ENCODE measurements around the gene GADD45A. TPM values are rescaled to one million over a fixed set of nuclear protein-coding genes. Genes with fewer than 3 reads are reported as not detected.

The GADD45A gene
- total and polyA plus RNA-seq, 9 of the 15 experiments (the other 6 are each of a cell fraction or from before 2014, with no cell fraction given) = 21.3 to 156 (median 62.1) TPM

DNA sequence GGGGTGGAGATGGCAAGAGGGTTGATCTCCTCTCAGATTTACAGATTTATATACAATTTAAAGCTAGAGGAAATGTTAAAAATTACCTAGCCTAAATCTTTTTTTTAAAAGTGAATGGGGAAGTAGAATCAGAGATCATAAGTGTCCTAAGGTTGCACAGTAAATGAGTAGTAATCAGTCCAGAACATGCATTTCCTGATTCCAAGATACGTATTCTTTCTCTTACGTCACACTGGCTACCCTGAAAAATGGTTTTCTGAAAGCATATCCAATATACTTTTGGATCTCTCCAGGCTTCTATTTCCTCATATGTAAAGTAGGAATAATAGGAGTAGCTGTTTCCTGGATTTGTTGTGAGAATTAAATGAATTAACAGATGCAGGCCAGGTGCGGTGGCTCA lies 11.7 kb downstream of the GADD45A start:
- Histone ChIP-seq H3K4me3 (no peak overlapping the region), H3K4me1 (replicated peaks in 1 of 2; ENCODE audit: control insufficient read depth in 2 of 2, insufficient read depth in 2 of 2, low read length in 2 of 2) (peaks cover 29 to 50% of the 10 kb centered on the region in 2 experiments), H3K9ac (ENCODE audit: insufficient read depth in 1 of 2, low read depth in 2 of 2, low read length in 2 of 2) (no peak overlapping the region), H3K79me2 (ENCODE audit: control insufficient read depth, insufficient read depth, low read length) (no peaks in the 10 kb centered on the region; the same call in 2 of the 3 replicates), H4K20me1 (replicated peaks; ENCODE audit: control insufficient read depth, insufficient read depth, low read length) (no peaks in the 10 kb centered on the region), H3K27me3 (ENCODE audit: control insufficient read depth in 2 of 2, insufficient read depth in 2 of 2, low read length in 2 of 2) (no peaks in the 10 kb centered on the region), H3K4me2 (ENCODE audit: insufficient read depth, low read length) (no peak overlapping the region), H2AFZ (ENCODE audit: low read depth, low read length) (no peak overlapping the region), H3K9me1 (ENCODE audit: control insufficient read depth, insufficient read depth, low read length) (no peaks in the 10 kb centered on the region), H3K27ac (ENCODE audit: extremely low read depth, low read depth, low read length) (no peak overlapping the region), H3K9me3 (replicated peaks; ENCODE audit: control insufficient read depth, insufficient read depth, low read depth, low read length) (no peaks in the 10 kb centered on the region), H3K36me3 (ENCODE audit: control insufficient read depth, insufficient read depth, low read length) (peaks cover 7% of the 10 kb centered on the region; the same call in 2 of the 3 replicates)
- TF ChIP-seq RBM25 (IDR thresholded peaks at IDR 0.05; ENCODE audit: low read depth, low read length, severe bottlenecking) (peak; percentile 55), ZFP36 (IDR thresholded peaks at IDR 0.05; ENCODE audit: low read depth, low read length, partially characterized antibody) (peak; percentile 38), KAT7 (CRISPR knock-in tag; IDR thresholded peaks at IDR 0.05; ENCODE audit: borderline replicate concordance) (no peak), CBFA2T3 (IDR thresholded peaks at IDR 0.05) (0 out of 2 replicates have a peak, but pooled peaks have one; percentile 3), BCOR (IDR thresholded peaks at IDR 0.05) (peak; percentile 33; the same call in 1 of the 2 replicates), GABPA (tag; conservative IDR thresholded peaks at IDR 0.05; ENCODE audit: low read depth) (no peak), BCL6 (CRISPR knock-in tag; IDR thresholded peaks at IDR 0.05) (no peak)
- TF ChIP-seq, protein P1, sequence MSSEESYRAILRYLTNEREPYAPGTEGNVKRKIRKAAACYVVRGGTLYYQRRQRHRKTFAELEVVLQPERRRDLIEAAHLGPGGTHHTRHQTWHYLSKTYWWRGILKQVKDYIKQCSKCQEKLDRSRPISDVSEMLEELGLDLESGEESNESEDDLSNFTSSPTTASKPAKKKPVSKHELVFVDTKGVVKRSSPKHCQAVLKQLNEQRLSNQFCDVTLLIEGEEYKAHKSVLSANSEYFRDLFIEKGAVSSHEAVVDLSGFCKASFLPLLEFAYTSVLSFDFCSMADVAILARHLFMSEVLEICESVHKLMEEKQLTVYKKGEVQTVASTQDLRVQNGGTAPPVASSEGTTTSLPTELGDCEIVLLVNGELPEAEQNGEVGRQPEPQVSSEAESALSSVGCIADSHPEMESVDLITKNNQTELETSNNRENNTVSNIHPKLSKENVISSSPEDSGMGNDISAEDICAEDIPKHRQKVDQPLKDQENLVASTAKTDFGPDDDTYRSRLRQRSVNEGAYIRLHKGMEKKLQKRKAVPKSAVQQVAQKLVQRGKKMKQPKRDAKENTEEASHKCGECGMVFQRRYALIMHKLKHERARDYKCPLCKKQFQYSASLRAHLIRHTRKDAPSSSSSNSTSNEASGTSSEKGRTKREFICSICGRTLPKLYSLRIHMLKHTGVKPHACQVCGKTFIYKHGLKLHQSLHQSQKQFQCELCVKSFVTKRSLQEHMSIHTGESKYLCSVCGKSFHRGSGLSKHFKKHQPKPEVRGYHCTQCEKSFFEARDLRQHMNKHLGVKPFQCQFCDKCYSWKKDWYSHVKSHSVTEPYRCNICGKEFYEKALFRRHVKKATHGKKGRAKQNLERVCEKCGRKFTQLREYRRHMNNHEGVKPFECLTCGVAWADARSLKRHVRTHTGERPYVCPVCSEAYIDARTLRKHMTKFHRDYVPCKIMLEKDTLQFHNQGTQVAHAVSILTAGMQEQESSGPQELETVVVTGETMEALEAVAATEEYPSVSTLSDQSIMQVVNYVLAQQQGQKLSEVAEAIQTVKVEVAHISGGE (CRISPR knock-in tag; IDR thresholded peaks at IDR 0.05) = no peak
- TF ChIP-seq, protein P2, sequence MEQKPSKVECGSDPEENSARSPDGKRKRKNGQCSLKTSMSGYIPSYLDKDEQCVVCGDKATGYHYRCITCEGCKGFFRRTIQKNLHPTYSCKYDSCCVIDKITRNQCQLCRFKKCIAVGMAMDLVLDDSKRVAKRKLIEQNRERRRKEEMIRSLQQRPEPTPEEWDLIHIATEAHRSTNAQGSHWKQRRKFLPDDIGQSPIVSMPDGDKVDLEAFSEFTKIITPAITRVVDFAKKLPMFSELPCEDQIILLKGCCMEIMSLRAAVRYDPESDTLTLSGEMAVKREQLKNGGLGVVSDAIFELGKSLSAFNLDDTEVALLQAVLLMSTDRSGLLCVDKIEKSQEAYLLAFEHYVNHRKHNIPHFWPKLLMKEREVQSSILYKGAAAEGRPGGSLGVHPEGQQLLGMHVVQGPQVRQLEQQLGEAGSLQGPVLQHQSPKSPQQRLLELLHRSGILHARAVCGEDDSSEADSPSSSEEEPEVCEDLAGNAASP (IDR thresholded peaks at IDR 0.05) = no peak
- DNase-seq (ENCODE audit: extremely low read depth in 1 of 4, low spot score in 3 of 4) (no peak), ATAC-seq (no peak), FAIRE-seq (no peak)
- CTCF ChIA-PET (ENCODE audit: low intra/inter-chr PET ratio) = no interaction called here
- 38% methylated on average over 3 of the region's 3 CpGs for whole genome bisulfite sequencing (ENCODE audit: insufficient coverage, low coverage, missing lambda C conversion rate)
- intact Hi-C loops (cut with micrococcal nuclease) (no loop called here), in situ Hi-C loops (cut with MboI) (loop anchor here (5.0 kb wide), 1 partner anchor 41 kb away; no protein-coding TSS in a partner anchor)
- no TSS peak for BruUV-seq (replicated peaks)
- POLR2A ChIA-PET = interaction anchor here (0.9 to 1.3 kb wide), 3 partner anchors 10 to 15 kb away, joined by 3 to 6 read pairs (median 4); partner anchors contain the start of gene GADD45A
